K562 (cell line): ENCODE results near the gene CCDC183. TPM values are rescaled to one million over a fixed set of nuclear protein-coding genes. Genes with fewer than 3 reads are reported as not detected.

Experiments used
- C11orf30 ChIP-seq: fragments of 450-650 bp; IDR thresholded peaks from 2 replicates; pipeline ENCODE4 v1.6.1; 2016; ENCODE audit warnings: low read depth, mild to moderate bottlenecking
- CREB1 ChIP-seq, 2 experiments: sonication (generic) in 1 of 2; formaldehyde crosslinking in 1 of 2; IDR thresholded peaks; 2 replicates each; pipeline versions ENCODE4 v1.6.1 to v1.8.0; 2012 to 2022; ENCODE audit warnings: inconsistent platforms in 1 of 2, mild to moderate bottlenecking in 1 of 2, missing genetic modification reagents in 1 of 2, moderate library complexity in 1 of 2
- CREM ChIP-seq: IDR thresholded peaks from 2 replicates; pipeline ENCODE4 v1.6.1; 2014; ENCODE audit warnings: antibody characterized with exemption, low read depth
- EZH2 ChIP-seq: IDR thresholded peaks from 2 replicates; pipeline ENCODE4 v1.6.1; 2012; ENCODE audit warnings: low read depth, mild to moderate bottlenecking, inconsistent platforms, low read length, borderline replicate concordance
- FOXJ2 ChIP-seq: fragments of 200-800 bp; sonication (Bioruptor generic); IDR thresholded peaks from 2 replicates; pipeline ENCODE4 v1.6.1; 2016; ENCODE audit warnings: missing genetic modification characterization, missing compliant biosample characterization
- KAT2B ChIP-seq: IDR thresholded peaks from one replicate; pipeline ENCODE4 v1.6.1; 2012; ENCODE audit warnings: low read depth, mild to moderate bottlenecking, control low read depth, inconsistent platforms, low read length, moderate library complexity
- POLR2G ChIP-seq: fragments of 200-400 bp; formaldehyde crosslinking; IDR thresholded peaks from 2 replicates; pipeline ENCODE4 v1.6.1; 2017; ENCODE audit warnings: low read depth, mild to moderate bottlenecking, antibody characterized with exemption, low read length, moderate library complexity
- SMAD4 ChIP-seq: fragments of 250-450 bp; sonication (Bioruptor Pico); conservative IDR thresholded peaks from 2 replicates; pipeline ENCODE4 v1.8.0; 2021; ENCODE audit warnings: inconsistent platforms, mild to moderate bottlenecking, moderate library complexity
- TBP ChIP-seq: optimal IDR thresholded peaks from 2 replicates; pipeline ENCODE3; 2011; ENCODE audit warnings: low read depth, low read length, improper control_type of control experiment
- ZC3H11A ChIP-seq: IDR thresholded peaks from 2 replicates; pipeline ENCODE4 v1.6.1; 2012; ENCODE audit warnings: low read depth, low read length, improper control_type of control experiment
- ZNF584 ChIP-seq: fragments of 200-800 bp; sonication (Bioruptor generic); IDR thresholded peaks from 2 replicates; pipeline ENCODE4 v1.6.1; 2016; ENCODE audit warnings: low read depth, mild to moderate bottlenecking, missing genetic modification characterization, missing compliant biosample characterization
- ZNF644 ChIP-seq: fragments of 200-800 bp; sonication (Bioruptor generic); IDR thresholded peaks from 2 replicates; pipeline ENCODE4 v1.6.1; 2016; ENCODE audit warnings: low read depth, missing genetic modification characterization, missing compliant biosample characterization
- ZNF785 ChIP-seq: fragments of 250-450 bp; sonication (Bioruptor Pico); IDR thresholded peaks from 2 replicates; pipeline ENCODE4 v1.4.0; 2020; ENCODE audit warnings: mild to moderate bottlenecking
- polyA plus RNA-seq, 8 experiments: library from polyadenylated mRNA; depleted of rRNA in 4 of 8; stranded (reverse) in 5 of 8; unstranded in 3 of 8; fragments of >200 nt; fragmentation: Nextera tagmentation in 2 of 8; fragmentation: Illumina TruSeq in 1 of 8; extraction: Ambion mirVana in 2 of 8; extraction: Trizol in 1 of 8; gene quantifications; 2 replicates each; pipeline versions ENCODE4 v1.2.1 to v1.2.3, GENCODE V29; 2011 to 2014; ENCODE audit warnings: inconsistent platforms in 1 of 8, missing spikeins in 1 of 8
- total RNA-seq, 7 experiments: library from RNA; depleted of rRNA in 6 of 7; stranded (reverse); fragments of >200 nt in 6 of 7; fragmentation: Illumina TruSeq in 2 of 7; extraction: Trizol in 2 of 7; gene quantifications; 2 replicates each; pipeline versions ENCODE4 v1.2.1 to v1.2.3, GENCODE V29; 2011 to 2021; ENCODE audit warnings: low replicate concordance in 1 of 7
- TF ChIP-seq, protein P1 (sequence below): fragments of 200-800 bp; sonication (Bioruptor generic); IDR thresholded peaks from 2 replicates; pipeline ENCODE4 v1.6.1; 2017; ENCODE audit warnings: missing genetic modification characterization, missing compliant biosample characterization
- TF ChIP-seq, protein P2 (sequence below): fragments of 450-650 bp; IDR thresholded peaks from 2 replicates; pipeline ENCODE4 v1.6.1; 2016
- TF ChIP-seq, protein P3 (sequence below), 2 experiments: IDR thresholded peaks; 2 replicates each; pipeline ENCODE4 v1.6.1; 2012; ENCODE audit warnings: improper control_type of control experiment in 2 of 2, low read depth in 2 of 2, low read length in 2 of 2, borderline replicate concordance in 1 of 2
- TF ChIP-seq, protein P4 (sequence below): sonication (generic); formaldehyde crosslinking; IDR thresholded peaks from 2 replicates; pipeline ENCODE4 v1.8.1; 2023; ENCODE audit warnings: missing genetic modification reagents, mild to moderate bottlenecking, borderline replicate concordance

The CCDC183 gene
- total and polyA plus RNA-seq, 9 of the 15 experiments (the other 6 are each of a cell fraction or from before 2014, with no cell fraction given): 0.21 to 0.60 (median 0.29) TPM; not detected in 4

DNA sequence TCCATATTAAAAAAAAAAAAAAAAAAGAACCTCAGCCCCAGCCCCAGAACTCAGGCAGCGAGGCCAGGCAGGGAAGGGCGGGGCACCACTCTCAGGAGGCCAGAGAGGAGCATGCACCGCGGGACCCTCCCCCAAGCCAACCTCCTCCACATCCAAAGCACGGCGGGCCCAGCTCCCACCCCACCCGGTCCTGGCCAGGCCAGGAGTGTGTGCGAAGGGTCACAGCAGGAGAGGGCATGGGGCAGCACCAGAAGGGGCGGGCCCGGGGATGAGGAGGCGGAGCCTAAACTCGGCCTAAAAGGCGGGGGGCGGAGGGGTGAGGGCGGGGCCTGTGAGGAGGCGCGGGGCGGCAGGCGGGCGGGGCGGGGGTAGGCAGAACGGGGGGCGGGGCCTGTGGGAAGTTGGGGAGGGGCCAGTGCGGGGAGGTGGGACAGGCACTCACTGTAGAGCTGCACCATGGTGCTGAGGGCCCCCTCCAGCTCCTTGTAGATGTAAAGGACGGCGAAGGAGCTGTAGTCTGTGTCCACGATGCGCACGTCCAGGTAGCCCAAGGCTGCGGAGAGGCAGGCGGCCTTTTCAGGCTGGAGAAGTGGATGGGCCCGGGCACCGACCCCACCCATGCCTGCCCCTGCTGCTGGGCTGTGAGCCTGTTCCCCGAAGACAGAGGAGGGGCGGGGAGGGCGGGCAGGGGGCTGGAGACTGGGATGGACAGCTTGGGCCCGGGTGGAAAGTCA lies 33.1 kb upstream of the CCDC183 start (continued):
- TF ChIP-seq, protein P1, sequence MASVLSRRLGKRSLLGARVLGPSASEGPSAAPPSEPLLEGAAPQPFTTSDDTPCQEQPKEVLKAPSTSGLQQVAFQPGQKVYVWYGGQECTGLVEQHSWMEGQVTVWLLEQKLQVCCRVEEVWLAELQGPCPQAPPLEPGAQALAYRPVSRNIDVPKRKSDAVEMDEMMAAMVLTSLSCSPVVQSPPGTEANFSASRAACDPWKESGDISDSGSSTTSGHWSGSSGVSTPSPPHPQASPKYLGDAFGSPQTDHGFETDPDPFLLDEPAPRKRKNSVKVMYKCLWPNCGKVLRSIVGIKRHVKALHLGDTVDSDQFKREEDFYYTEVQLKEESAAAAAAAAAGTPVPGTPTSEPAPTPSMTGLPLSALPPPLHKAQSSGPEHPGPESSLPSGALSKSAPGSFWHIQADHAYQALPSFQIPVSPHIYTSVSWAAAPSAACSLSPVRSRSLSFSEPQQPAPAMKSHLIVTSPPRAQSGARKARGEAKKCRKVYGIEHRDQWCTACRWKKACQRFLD (CRISPR knock-in tag): no peak
- TF ChIP-seq, protein P2, sequence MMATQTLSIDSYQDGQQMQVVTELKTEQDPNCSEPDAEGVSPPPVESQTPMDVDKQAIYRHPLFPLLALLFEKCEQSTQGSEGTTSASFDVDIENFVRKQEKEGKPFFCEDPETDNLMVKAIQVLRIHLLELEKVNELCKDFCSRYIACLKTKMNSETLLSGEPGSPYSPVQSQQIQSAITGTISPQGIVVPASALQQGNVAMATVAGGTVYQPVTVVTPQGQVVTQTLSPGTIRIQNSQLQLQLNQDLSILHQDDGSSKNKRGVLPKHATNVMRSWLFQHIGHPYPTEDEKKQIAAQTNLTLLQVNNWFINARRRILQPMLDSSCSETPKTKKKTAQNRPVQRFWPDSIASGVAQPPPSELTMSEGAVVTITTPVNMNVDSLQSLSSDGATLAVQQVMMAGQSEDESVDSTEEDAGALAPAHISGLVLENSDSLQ: no peak
- TF ChIP-seq ZNF644 (no peak), ZNF785 (CRISPR knock-in tag) (no peak), C11orf30 (no peak), CREM (peak; percentile 18; the same call in 1 of the 2 replicates), CREB1 (IDR thresholded peaks at IDR 0.05) (no peak; the same call in 1 of the 2 replicates), CREB1 (CRISPR knock-in tag; IDR thresholded peaks at IDR 0.05) (0 out of 2 replicates have a peak, but pooled peaks have one; percentile 18), SMAD4 (CRISPR knock-in tag) (no peak), ZC3H11A (no peak), FOXJ2 (tag) (no peak), ZNF584 (CRISPR knock-in tag) (no peak), TBP (peak; percentile 32), EZH2 (no peak), KAT2B (no peak), POLR2G (peak; percentile 83)
- TF ChIP-seq, protein P3, sequence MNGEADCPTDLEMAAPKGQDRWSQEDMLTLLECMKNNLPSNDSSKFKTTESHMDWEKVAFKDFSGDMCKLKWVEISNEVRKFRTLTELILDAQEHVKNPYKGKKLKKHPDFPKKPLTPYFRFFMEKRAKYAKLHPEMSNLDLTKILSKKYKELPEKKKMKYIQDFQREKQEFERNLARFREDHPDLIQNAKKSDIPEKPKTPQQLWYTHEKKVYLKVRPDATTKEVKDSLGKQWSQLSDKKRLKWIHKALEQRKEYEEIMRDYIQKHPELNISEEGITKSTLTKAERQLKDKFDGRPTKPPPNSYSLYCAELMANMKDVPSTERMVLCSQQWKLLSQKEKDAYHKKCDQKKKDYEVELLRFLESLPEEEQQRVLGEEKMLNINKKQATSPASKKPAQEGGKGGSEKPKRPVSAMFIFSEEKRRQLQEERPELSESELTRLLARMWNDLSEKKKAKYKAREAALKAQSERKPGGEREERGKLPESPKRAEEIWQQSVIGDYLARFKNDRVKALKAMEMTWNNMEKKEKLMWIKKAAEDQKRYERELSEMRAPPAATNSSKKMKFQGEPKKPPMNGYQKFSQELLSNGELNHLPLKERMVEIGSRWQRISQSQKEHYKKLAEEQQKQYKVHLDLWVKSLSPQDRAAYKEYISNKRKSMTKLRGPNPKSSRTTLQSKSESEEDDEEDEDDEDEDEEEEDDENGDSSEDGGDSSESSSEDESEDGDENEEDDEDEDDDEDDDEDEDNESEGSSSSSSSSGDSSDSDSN (IDR thresholded peaks at IDR 0.05; ENCODE audit: borderline replicate concordance in 1 of 2, low read depth in 2 of 2, low read length in 2 of 2): no peak
- TF ChIP-seq, protein P4, sequence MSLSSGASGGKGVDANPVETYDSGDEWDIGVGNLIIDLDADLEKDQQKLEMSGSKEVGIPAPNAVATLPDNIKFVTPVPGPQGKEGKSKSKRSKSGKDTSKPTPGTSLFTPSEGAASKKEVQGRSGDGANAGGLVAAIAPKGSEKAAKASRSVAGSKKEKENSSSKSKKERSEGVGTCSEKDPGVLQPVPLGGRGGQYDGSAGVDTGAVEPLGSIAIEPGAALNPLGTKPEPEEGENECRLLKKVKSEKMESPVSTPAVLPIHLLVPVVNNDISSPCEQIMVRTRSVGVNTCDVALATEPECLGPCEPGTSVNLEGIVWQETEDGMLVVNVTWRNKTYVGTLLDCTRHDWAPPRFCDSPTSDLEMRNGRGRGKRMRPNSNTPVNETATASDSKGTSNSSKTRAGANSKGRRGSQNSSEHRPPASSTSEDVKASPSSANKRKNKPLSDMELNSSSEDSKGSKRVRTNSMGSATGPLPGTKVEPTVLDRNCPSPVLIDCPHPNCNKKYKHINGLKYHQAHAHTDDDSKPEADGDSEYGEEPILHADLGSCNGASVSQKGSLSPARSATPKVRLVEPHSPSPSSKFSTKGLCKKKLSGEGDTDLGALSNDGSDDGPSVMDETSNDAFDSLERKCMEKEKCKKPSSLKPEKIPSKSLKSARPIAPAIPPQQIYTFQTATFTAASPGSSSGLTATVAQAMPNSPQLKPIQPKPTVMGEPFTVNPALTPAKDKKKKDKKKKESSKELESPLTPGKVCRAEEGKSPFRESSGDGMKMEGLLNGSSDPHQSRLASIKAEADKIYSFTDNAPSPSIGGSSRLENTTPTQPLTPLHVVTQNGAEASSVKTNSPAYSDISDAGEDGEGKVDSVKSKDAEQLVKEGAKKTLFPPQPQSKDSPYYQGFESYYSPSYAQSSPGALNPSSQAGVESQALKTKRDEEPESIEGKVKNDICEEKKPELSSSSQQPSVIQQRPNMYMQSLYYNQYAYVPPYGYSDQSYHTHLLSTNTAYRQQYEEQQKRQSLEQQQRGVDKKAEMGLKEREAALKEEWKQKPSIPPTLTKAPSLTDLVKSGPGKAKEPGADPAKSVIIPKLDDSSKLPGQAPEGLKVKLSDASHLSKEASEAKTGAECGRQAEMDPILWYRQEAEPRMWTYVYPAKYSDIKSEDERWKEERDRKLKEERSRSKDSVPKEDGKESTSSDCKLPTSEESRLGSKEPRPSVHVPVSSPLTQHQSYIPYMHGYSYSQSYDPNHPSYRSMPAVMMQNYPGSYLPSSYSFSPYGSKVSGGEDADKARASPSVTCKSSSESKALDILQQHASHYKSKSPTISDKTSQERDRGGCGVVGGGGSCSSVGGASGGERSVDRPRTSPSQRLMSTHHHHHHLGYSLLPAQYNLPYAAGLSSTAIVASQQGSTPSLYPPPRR (CRISPR knock-in tag): no peak
